ENCODE measurements around the gene ETV1. TPM values are rescaled to one million over a fixed set of nuclear protein-coding genes. Genes with fewer than 3 reads are reported as not detected.

ETV1 gene
- total and polyA plus RNA-seq, 2 donors = 3.5 to 34.1 TPM

GRCh38 chr7:13992596-13992964, 3.1 kb upstream of the ETV1 start:
- Histone ChIP-seq H3K27ac (ENCODE audit: low read depth) (no peak overlapping the region), H3K4me3 (ENCODE audit: low read depth, low read length) (no peak overlapping the region), H3K36me3 (ENCODE audit: insufficient read depth) (no peaks in the 10 kb centered on the region), H3K4me1 (ENCODE audit: insufficient read depth) (no peaks in the 10 kb centered on the region)
- no peak for DNase-seq (ENCODE audit: extremely low spot score)
- WGBS = 41% methylated on average over 1 of the region's 1 CpG

DNA sequence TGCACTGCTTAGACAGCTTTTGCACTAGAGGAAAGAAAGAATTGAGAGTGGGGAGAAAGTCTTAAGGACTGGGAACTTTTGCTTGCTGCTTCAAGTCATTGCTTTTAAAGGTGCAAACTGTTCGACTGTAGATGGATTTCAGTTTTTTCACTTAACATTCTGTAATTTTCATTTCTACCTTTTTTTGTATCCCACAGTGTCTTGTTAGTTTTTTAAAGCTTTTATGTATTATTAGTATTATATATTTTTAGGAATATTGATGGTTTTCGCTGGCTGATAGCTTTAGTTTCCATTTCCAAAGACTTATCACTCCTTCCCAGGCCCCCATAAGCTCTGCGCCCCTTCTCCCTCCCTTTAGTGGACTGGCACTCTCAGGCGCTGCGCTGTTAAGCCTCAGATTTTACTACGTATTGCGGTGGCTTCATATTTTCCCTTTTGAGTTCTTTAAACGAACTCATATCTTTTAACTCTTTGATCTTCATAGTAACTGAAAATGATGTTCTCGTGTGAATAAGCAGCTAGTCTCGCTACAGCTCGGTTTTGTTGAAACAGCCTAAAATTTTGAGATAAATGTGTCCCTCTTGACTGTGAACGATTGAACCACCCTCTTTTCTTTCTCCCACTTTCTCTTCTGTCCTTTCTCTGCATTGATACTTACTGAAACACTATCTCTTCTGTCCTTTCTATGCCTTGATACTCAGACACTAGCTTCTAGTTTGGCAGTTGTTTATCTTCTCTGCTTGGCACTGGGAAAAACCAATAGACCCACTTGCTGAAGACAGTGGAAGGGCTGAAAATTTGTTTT, 2.5 kb upstream of the ETV1 start:
- WGBS = 23% methylated on average over 12 of the region's 12 CpGs
- H3K4me1 ChIP-seq (ENCODE audit: insufficient read depth) = no peaks in the 10 kb centered on the region
- no peaks in the 10 kb centered on the region for H3K36me3 ChIP-seq (ENCODE audit: insufficient read depth)
- H3K27ac ChIP-seq (ENCODE audit: low read depth) = peak overlapping the region; percentile 86
- H3K4me3 ChIP-seq (ENCODE audit: low read depth, low read length) = peak overlapping the region; percentile 60
- DNase-seq (ENCODE audit: extremely low spot score) = no peak

DNA sequence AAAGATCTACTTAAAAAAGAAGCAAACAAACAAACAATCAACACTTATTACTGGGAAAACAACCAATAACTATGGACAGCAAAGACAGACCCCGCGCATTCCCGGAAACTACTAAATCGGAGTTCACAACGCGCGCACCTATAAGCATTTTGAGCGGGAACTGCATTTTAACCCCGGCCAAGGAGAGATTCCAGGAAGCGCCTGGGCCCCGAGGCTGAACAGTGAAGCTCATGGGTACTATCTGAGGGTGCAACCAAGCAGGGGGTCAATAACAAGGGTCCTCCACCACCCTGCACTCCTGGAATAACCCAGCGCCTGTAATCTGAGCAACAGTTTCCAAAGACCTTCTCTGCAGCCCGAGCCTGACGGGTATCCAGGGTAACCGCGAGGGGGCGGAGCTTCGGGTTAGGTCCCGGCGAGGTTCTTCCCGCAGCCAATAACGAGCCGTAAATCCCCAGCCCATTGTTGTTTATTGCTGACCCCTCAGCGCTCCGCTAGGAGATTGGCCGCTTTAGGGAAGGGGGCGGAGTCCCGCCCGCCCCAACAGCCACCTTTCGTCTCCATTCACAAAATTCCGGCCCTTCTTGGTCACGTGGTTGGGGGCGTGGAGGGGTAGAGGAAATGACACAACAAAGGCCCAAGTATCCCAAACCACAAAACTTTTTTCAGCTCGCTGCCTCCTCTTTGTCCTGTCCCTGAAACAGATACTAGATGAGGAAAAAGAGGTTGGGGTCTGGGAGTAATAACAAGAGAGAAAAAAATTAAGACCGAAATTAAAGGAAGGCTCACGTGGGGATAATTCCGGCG, 1.7 kb upstream of the ETV1 start:
- H3K36me3 ChIP-seq (ENCODE audit: insufficient read depth) = no peaks in the 10 kb centered on the region
- no peaks in the 10 kb centered on the region for H3K4me1 ChIP-seq (ENCODE audit: insufficient read depth)
- under 1% methylated on average over 38 of the region's 38 CpGs for WGBS
- H3K27ac ChIP-seq (ENCODE audit: low read depth) = peak overlapping the region; percentile 74
- peak overlapping the region; percentile 60 for H3K4me3 ChIP-seq (ENCODE audit: low read depth, low read length)
- DNase-seq (ENCODE audit: extremely low spot score) = peak; percentile 97

DNA sequence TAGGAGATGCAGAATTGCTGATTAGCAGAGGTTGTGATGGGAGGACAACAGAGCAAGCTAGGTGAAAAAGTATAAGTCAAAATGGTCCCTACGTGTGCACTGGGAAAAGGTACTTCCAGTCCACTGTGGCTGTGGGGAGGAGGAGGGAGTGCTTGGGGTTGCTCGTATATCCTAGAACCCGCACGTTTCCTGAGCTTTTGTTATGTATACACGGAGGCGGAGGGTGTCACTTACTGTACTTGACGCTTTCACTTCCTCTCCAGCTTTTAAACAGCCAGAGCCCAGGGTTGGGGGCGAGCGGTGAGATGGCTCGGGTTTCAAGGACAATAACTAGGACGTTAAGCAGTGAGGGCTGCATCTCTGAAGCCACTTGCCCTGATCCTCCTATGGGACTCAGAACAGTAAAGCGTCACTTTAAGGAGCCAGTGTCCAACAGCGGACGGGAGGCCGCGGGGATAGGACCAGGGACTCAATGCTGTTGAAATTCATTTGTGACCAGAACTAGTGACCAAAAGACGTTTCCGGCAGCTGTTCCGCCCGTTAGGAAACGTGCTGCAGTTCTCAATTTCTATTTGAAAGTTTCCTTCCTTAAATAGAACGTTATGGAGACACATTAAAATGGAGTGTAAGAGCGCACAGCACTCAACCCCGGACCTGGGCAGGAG, 985 bp upstream of the ETV1 start:
- H3K4me3 ChIP-seq (ENCODE audit: low read depth, low read length) = peak overlapping the region; percentile 60
- under 1% methylated on average over 24 of the region's 24 CpGs for WGBS
- peak; percentile 69 for DNase-seq (ENCODE audit: extremely low spot score)
- no peaks in the 10 kb centered on the region for H3K4me1 ChIP-seq (ENCODE audit: insufficient read depth)
- H3K36me3 ChIP-seq (ENCODE audit: insufficient read depth) = no peaks in the 10 kb centered on the region
- H3K27ac ChIP-seq (ENCODE audit: low read depth) = peak overlapping the region; percentile 74

- Histone ChIP-seq H3K27ac (ENCODE audit: low read depth) (peak overlapping the region; percentile 84), H3K4me1 (ENCODE audit: insufficient read depth) (no peaks in the 10 kb centered on the region), H3K36me3 (ENCODE audit: insufficient read depth) (no peaks in the 10 kb centered on the region), H3K4me3 (ENCODE audit: low read depth, low read length) (peak overlapping the region; percentile 60)
- DNase-seq (ENCODE audit: extremely low spot score) = no peak
- under 1% methylated on average over 13 of the region's 13 CpGs for WGBS
Observed at GRCh38 chr7:13989949-13990305, 461 bp upstream of the ETV1 start.

DNA sequence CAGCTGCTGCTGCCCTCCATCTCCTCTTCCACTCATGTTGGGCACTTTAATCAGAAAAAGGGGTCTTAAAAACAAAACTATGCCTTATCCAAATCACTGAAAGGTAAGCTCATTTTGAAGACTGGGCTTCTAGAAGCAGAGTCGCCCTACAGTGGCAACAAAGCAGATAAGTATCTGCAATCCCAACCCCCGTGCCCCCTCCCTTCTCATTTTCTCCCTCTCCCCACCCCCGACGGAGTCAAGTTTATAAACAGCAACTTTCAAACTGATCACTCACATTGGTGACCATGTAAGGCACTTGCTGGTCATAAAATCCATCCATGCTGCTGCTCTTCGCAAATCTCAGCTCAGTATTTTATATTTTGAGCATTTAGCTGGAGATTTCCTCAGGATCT, 738 bp downstream of the ETV1 start:
- H3K27ac ChIP-seq (ENCODE audit: low read depth) = peak overlapping the region; percentile 30
- peak overlapping the region; percentile 60 for H3K4me3 ChIP-seq (ENCODE audit: low read depth, low read length)
- no peaks in the 10 kb centered on the region for H3K4me1 ChIP-seq (ENCODE audit: insufficient read depth)
- DNase-seq (ENCODE audit: extremely low spot score) = no peak
- H3K36me3 ChIP-seq (ENCODE audit: insufficient read depth) = no peaks in the 10 kb centered on the region
- WGBS = 2% methylated on average over 5 of the region's 5 CpGs

DNA sequence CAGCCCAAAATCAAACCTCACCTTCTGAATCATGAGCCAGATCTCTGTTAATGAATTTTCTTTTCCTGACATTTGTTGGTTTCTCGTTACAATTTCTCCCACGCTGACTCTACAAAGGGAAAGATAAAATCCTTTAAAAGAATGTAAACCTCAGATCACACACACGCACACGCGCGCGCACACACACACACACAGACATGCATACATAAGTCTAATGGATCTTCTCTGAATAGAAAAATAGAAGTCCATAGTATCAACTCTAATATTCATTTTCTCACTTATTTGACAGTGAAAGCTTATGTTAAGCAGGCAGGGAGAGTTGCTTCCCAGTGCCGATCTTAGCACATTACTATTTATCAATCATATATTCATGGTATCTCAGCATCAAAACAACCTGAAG, 1.4 kb downstream of the ETV1 start:
- Histone ChIP-seq H3K4me1 (ENCODE audit: insufficient read depth) (no peaks in the 10 kb centered on the region), H3K27ac (ENCODE audit: low read depth) (no peak overlapping the region), H3K4me3 (ENCODE audit: low read depth, low read length) (peak overlapping the region; percentile 18), H3K36me3 (ENCODE audit: insufficient read depth) (no peaks in the 10 kb centered on the region)
- WGBS = 15% methylated on average over 8 of the region's 8 CpGs
- no peak for DNase-seq (ENCODE audit: extremely low spot score)

- no peaks in the 10 kb centered on the region for H3K36me3 ChIP-seq (ENCODE audit: insufficient read depth)
- no peak overlapping the region for H3K27ac ChIP-seq (ENCODE audit: low read depth)
- no peaks in the 10 kb centered on the region for H3K4me1 ChIP-seq (ENCODE audit: insufficient read depth)
- H3K4me3 ChIP-seq (ENCODE audit: low read depth, low read length) = no peak overlapping the region
- DNase-seq (ENCODE audit: extremely low spot score) = no peak
- 45% methylated on average over 1 of the region's 1 CpG for WGBS
Observed at GRCh38 chr7:13987395-13987794, 2.1 kb downstream of the ETV1 start.

- WGBS = 62% methylated on average over 2 of the region's 2 CpGs
- H3K4me1 ChIP-seq (ENCODE audit: insufficient read depth) = no peaks in the 10 kb centered on the region
- H3K36me3 ChIP-seq (ENCODE audit: insufficient read depth) = no peaks in the 10 kb centered on the region
- H3K27ac ChIP-seq (ENCODE audit: low read depth) = no peak overlapping the region
- no peak for DNase-seq (ENCODE audit: extremely low spot score)
- no peak overlapping the region for H3K4me3 ChIP-seq (ENCODE audit: low read depth, low read length)
Observed at GRCh38 chr7:13986208-13986607, 3.3 kb downstream of the ETV1 start.

DNA sequence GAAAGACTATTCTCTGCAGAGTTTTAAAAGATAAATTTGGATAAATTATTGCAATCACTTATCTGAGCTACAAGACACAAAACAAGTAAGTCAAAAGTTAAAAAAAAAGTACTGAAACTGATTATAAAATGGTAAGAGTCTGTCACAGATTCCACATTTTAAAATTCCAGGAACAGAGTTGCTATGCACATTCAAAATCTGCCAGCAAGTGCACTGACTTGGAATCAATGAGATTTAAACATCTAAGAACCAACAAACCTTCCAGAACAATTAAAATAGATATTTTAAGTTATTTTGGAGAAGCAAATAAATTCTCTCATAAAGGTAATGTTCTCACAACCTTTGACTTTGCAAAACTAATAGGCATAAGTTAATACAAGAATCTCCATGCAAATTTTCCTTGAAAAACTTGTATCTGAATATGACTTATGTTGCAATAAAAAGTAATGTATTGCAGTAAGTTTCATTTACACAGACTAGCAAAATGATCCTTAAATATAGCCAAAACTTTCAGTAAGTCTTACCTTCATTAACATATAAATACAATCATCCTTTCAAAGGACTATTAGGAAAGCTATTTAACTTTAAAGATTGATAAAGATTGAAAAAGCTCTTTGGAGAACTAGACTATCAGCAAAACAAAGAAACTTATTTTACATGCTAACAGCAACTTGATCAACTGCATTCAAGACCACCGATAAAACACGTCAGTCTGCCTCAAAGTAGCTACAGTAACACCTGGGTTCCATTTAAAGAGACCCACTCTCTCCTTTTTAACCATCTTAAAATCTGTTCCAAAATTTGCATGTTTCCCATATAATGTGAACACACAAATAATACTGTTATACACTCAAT, 4.4 kb downstream of the ETV1 start:
- WGBS = 61% methylated on average over 2 of the region's 2 CpGs
- H3K4me3 ChIP-seq (ENCODE audit: low read depth, low read length) = no peak overlapping the region

DNA sequence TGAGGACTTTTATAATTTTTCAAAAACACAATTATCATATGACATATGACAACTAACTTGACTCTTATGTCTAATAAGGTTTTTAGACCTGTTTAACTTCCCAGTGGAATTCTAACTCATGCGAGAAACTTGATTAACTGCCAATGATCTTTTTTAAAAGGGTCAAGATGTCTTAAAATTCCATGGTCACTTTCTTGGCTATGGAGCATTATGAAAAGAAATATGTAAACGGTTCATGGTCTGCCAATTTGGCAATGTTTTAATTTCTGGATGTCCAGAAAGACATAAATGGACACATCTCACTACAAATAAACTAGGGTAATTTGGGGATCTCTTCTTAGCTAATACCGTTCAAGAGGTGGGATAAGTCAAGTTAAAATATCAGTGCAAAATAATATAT, 5.4 kb downstream of the ETV1 start:
- Histone ChIP-seq H3K27ac (ENCODE audit: low read depth) (no peak overlapping the region), H3K36me3 (ENCODE audit: insufficient read depth) (no peaks in the 10 kb centered on the region), H3K4me3 (ENCODE audit: low read depth, low read length) (no peak overlapping the region), H3K4me1 (ENCODE audit: insufficient read depth) (no peaks in the 10 kb centered on the region)
- 29% methylated on average over 3 of the region's 3 CpGs for WGBS
- no peak for DNase-seq (ENCODE audit: extremely low spot score)

More for the DNA sequence above, 4.4 kb downstream of the ETV1 start:
- DNase-seq (ENCODE audit: extremely low spot score) = no peak
- no peak overlapping the region for H3K27ac ChIP-seq (ENCODE audit: low read depth)
- no peaks in the 10 kb centered on the region for H3K4me1 ChIP-seq (ENCODE audit: insufficient read depth)
- no peaks in the 10 kb centered on the region for H3K36me3 ChIP-seq (ENCODE audit: insufficient read depth)

DNA sequence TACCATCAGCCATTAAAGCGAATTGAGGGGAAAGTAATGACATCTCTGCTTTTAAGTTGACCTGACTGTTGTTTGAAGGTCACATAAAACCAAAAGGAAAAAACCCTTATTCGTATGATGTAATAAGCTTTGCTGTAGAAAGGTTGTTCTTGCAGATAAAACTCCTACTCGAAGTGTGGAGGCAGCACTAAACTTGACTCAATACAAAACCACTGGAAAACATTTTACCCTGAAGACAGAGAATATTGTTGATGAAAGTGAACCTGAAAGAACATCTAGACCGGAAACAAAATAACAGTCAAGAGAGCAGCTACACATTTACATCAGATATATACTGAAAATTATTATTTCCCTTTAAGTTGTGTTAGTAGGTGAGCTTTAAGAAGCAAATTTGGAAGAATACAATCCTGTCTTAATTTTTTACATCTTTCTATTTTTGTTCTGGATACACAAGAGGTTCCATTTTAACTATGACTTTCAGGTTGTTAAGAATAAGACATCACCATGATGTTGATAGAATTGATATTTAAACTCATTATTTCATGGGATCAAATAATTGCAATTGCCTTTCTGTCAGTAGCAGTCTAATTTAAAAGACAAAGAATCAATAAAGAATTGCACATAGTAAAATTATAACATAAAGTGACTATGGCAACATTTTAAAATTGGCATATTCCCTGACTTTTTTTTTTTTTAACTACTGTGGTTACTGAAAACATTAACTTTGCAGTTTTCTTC, 6.4 kb downstream of the ETV1 start:
- Histone ChIP-seq H3K4me3 (ENCODE audit: low read depth, low read length) (no peak overlapping the region), H3K36me3 (ENCODE audit: insufficient read depth) (no peaks in the 10 kb centered on the region), H3K4me1 (ENCODE audit: insufficient read depth) (no peaks in the 10 kb centered on the region), H3K27ac (ENCODE audit: low read depth) (peak overlapping the region; percentile 16)
- DNase-seq (ENCODE audit: extremely low spot score) = no peak
- 72% methylated on average over 4 of the region's 4 CpGs for WGBS
